Activated CD8-positive, alpha-beta T cell treated with anti-CD3 and anti-CD28 coated beads, Interleukin-2, amount 10 ng/mL, durations not matched to agents 7 days and 5 days (primary cell): ENCODE data around the gene FTL. TPM values are rescaled to one million over a fixed set of nuclear protein-coding genes. Genes with fewer than 3 reads are reported as not detected.
A peak's percentile ranks its signal among the peaks of the same experiment; 100 is the strongest.
"Not testable (repeated sequence)": the region's sequence is repeated elsewhere in the genome, so short reads cannot be mapped to it uniquely, and the experiment has no call there.

Experiments
- ATAC-seq: fragments of 150-1000 bp; cut with Tn5 transposase; one replicate; pipeline ENCODE4 v1.10.0; 2021; ENCODE audit warnings: moderate library complexity
- CTCF ChIA-PET: fragments of 350-600 bp; sonication (Branson Sonifier 250); formaldehyde crosslinking; loops from one replicate; lab custom pipeline; 2021; ENCODE audit warnings: antibody characterized with exemption; lab: Charles Lee
- POLR2A ChIA-PET: fragments of 350-600 bp; sonication (Branson Sonifier 250); formaldehyde crosslinking; loops from one replicate; lab custom pipeline; 2021; ENCODE audit warnings: antibody characterized with exemption; lab: Charles Lee
- DNase-seq: peaks from one replicate; pipeline ENCODE4 v3.0.0-alpha.2; 2020
- H3K27ac Mint-ChIP-seq: one replicate; pipeline ENCODE4 v1.8.0; 2021; ENCODE audit warnings: mild to moderate bottlenecking, mixed read lengths
- H3K27me3 Mint-ChIP-seq: one replicate; pipeline ENCODE4 v1.8.0; 2021; ENCODE audit warnings: low read depth, mixed read lengths
- H3K36me3 Mint-ChIP-seq: one replicate; pipeline ENCODE4 v1.8.0; 2021; ENCODE audit warnings: low read depth, mixed read lengths
- H3K4me1 Mint-ChIP-seq: one replicate; pipeline ENCODE4 v1.8.0; 2021; ENCODE audit warnings: low read depth, mixed read lengths
- H3K4me3 Mint-ChIP-seq: one replicate; pipeline ENCODE4 v1.8.0; 2021; ENCODE audit warnings: mild to moderate bottlenecking, mixed read lengths
- H3K9me3 Mint-ChIP-seq: one replicate; pipeline ENCODE4 v1.8.0; 2022; ENCODE audit warnings: mixed read lengths; ENCODE audit not compliant: insufficient read depth
- total RNA-seq, 2 experiments: library from RNA; stranded (reverse); gene quantifications; one replicate each; pipeline ENCODE4 v1.2.3, GENCODE V29; 2021

FTL gene
- total RNA-seq, 2 experiments from 2014 or later, result 971 to 1,027 TPM

GRCh38 chr19:48926909-48927308 lies 38.2 kb upstream of the FTL start:
- Mint-ChIP-seq H3K27ac (no peak overlapping the region), H3K36me3 (peaks cover 10% of the 10 kb centered on the region), H3K4me1 (peaks cover 3% of the 10 kb centered on the region), H3K4me3 (no peak overlapping the region), H3K9me3 (no peaks in the 10 kb centered on the region), H3K27me3 (no peaks in the 10 kb centered on the region)
- ChIA-PET POLR2A (no interaction called here), CTCF (no interaction called here)
- ATAC-seq, result no peak
- no peak for DNase-seq

- H3K36me3 Mint-ChIP-seq, H3K9me3 Mint-ChIP-seq, POLR2A ChIA-PET, H3K27me3 Mint-ChIP-seq, ATAC-seq, DNase-seq, H3K4me1 Mint-ChIP-seq, CTCF ChIA-PET, H3K4me3 Mint-ChIP-seq, H3K27ac Mint-ChIP-seq: not testable (repeated sequence)
Observed at GRCh38 chr19:48927692-48928091, 37.4 kb upstream of the FTL start.

- H3K9me3 Mint-ChIP-seq, result no peaks in the 10 kb centered on the region
- DNase-seq (no peak), ATAC-seq (no peak)
- H3K4me1 Mint-ChIP-seq, result peaks cover 8% of the 10 kb centered on the region
- H3K36me3 Mint-ChIP-seq, result peaks cover 3% of the 10 kb centered on the region
- H3K27ac Mint-ChIP-seq, result no peak overlapping the region
- ChIA-PET CTCF (no interaction called here), POLR2A (no interaction called here)
- peaks cover 3% of the 10 kb centered on the region for H3K27me3 Mint-ChIP-seq
- H3K4me3 Mint-ChIP-seq, result no peak overlapping the region
Observed at GRCh38 chr19:48928164-48929025, 36.7 kb upstream of the FTL start.

- peak; percentile 99 for ATAC-seq
- DNase-seq, result peak; percentile 92
- Mint-ChIP-seq H3K4me1 (peaks cover 14% of the 10 kb centered on the region), H3K27ac (peak within 1 kb of the TSS; percentile 73), H3K4me3 (peak within 1 kb of the TSS; percentile 79), H3K36me3 (no peaks in the 10 kb centered on the region), H3K9me3 (no peaks in the 10 kb centered on the region), H3K27me3 (peaks cover 3% of the 10 kb centered on the region)
- ChIA-PET POLR2A (interaction anchor here (0.9 to 1.5 kb wide), 5 partner anchors 21 to 59 kb away, joined by 3 to 5 read pairs (median 3); partner anchors contain the start of gene NUCB1), CTCF (interaction anchor here (1.0 to 2.1 kb wide), 6 partner anchors 10 to 145 kb away, joined by 4 to 17 read pairs (median 4); partner anchors contain the start of genes GYS1 and RUVBL2)
Observed at GRCh38 chr19:48933382-48933932, 31.7 kb upstream of the FTL start, which contains the start of gene DHDH. DHDH (plus strand) TSS chr19:48933699; CDS start chr19:48933722, 23 bp downstream.

GRCh38 chr19:48934837-48935236 lies 30.3 kb upstream of the FTL start:
- Mint-ChIP-seq H3K36me3 (no peaks in the 10 kb centered on the region), H3K9me3 (no peaks in the 10 kb centered on the region), H3K27ac (no peak overlapping the region), H3K27me3 (peaks cover 3% of the 10 kb centered on the region), H3K4me3 (no peak overlapping the region), H3K4me1 (peaks cover 14% of the 10 kb centered on the region)
- DNase-seq (no peak), ATAC-seq (no peak)
- ChIA-PET POLR2A (interaction anchor here (1.0 kb wide), 2 partner anchors 16 to 18 kb away, joined by 3 to 4 read pairs; no protein-coding TSS in a partner anchor), CTCF (no interaction called here)

- ATAC-seq (no peak), DNase-seq (no peak)
- Mint-ChIP-seq H3K4me1 (peaks cover 14% of the 10 kb centered on the region), H3K4me3 (no peak overlapping the region), H3K27me3 (peaks cover 3% of the 10 kb centered on the region), H3K36me3 (peaks cover under 1% of the 10 kb centered on the region), H3K9me3 (no peaks in the 10 kb centered on the region), H3K27ac (no peak overlapping the region)
- CTCF ChIA-PET, result no interaction called here
- POLR2A ChIA-PET, result interaction anchor here (0.9 to 1.0 kb wide), 3 partner anchors 15 to 289 kb away, joined by 3 to 4 read pairs (median 3); no protein-coding TSS in a partner anchor
Observed at GRCh38 chr19:48935864-48936263, 29.2 kb upstream of the FTL start.

- no peaks in the 10 kb centered on the region for H3K9me3 Mint-ChIP-seq
- peaks cover 10% of the 10 kb centered on the region for H3K4me1 Mint-ChIP-seq
- peaks cover 6% of the 10 kb centered on the region for H3K36me3 Mint-ChIP-seq
- DNase-seq (no peak), ATAC-seq (no peak)
- peaks cover 1% of the 10 kb centered on the region for H3K27me3 Mint-ChIP-seq
- CTCF ChIA-PET, result no interaction called here
- no peak overlapping the region for H3K4me3 Mint-ChIP-seq
- POLR2A ChIA-PET, result no interaction called here
- H3K27ac Mint-ChIP-seq, result no peak overlapping the region
Observed at GRCh38 chr19:48938256-48938655, 26.9 kb upstream of the FTL start.

- H3K9me3 Mint-ChIP-seq, result no peaks in the 10 kb centered on the region
- H3K4me3 Mint-ChIP-seq, result no peak overlapping the region
- H3K27ac Mint-ChIP-seq, result no peak overlapping the region
- CTCF ChIA-PET, result interaction anchor here (0.6 kb wide), 1 partner anchor 97 kb away, joined by 3 read pairs; no protein-coding TSS in a partner anchor
- ATAC-seq (no peak), DNase-seq (no peak)
- POLR2A ChIA-PET, result interaction anchor here (0.6 kb wide), 1 partner anchor 9 kb away, joined by 6 read pairs; no protein-coding TSS in a partner anchor
- H3K36me3 Mint-ChIP-seq, result peaks cover 6% of the 10 kb centered on the region
- no peaks in the 10 kb centered on the region for H3K27me3 Mint-ChIP-seq
- H3K4me1 Mint-ChIP-seq, result no peaks in the 10 kb centered on the region
Observed at GRCh38 chr19:48940902-48941301, 24.2 kb upstream of the FTL start.

- no peaks in the 10 kb centered on the region for H3K27me3 Mint-ChIP-seq
- CTCF ChIA-PET, result interaction anchor here (1.0 to 1.2 kb wide), 4 partner anchors 8 to 155 kb away, joined by 3 to 5 read pairs (median 3); no protein-coding TSS in a partner anchor
- POLR2A ChIA-PET, result no interaction called here
Observed at GRCh38 chr19:48943081-48943480, 22.0 kb upstream of the FTL start.

GRCh38 chr19:48945415-48945814 lies 19.7 kb upstream of the FTL start:
- POLR2A ChIA-PET, result interaction anchor here (1.2 kb wide), 1 partner anchor 69 kb away, joined by 3 read pairs; no protein-coding TSS in a partner anchor
- H3K4me3 Mint-ChIP-seq, result no peak overlapping the region
- H3K27me3 Mint-ChIP-seq, result no peaks in the 10 kb centered on the region
- H3K4me1 Mint-ChIP-seq, result no peaks in the 10 kb centered on the region
- H3K9me3 Mint-ChIP-seq, result peaks cover 8% of the 10 kb centered on the region
- no peak for DNase-seq
- ATAC-seq, result no peak
- peaks cover 11% of the 10 kb centered on the region for H3K36me3 Mint-ChIP-seq
- no peak overlapping the region for H3K27ac Mint-ChIP-seq
- CTCF ChIA-PET, result no interaction called here

More at GRCh38 chr19:48943081-48943480, 22.0 kb upstream of the FTL start:
- no peak for DNase-seq
- Mint-ChIP-seq H3K27ac (no peak overlapping the region), H3K4me3 (no peak overlapping the region), H3K9me3 (peaks cover 4% of the 10 kb centered on the region), H3K36me3 (peaks cover 6% of the 10 kb centered on the region), H3K4me1 (no peaks in the 10 kb centered on the region)
- no peak for ATAC-seq

- CTCF ChIA-PET, result interaction anchor here (0.8 kb wide), 1 partner anchor 27 kb away, joined by 3 read pairs; no protein-coding TSS in a partner anchor
- H3K4me1 Mint-ChIP-seq, result no peaks in the 10 kb centered on the region
- H3K4me3 Mint-ChIP-seq, result no peak overlapping the region
- POLR2A ChIA-PET, result interaction anchor here (1.2 kb wide), 1 partner anchor 70 kb away, joined by 3 read pairs; no protein-coding TSS in a partner anchor
- no peaks in the 10 kb centered on the region for H3K27me3 Mint-ChIP-seq
- DNase-seq (no peak), ATAC-seq (no peak)
- no peak overlapping the region for H3K27ac Mint-ChIP-seq
- H3K36me3 Mint-ChIP-seq, result peaks cover 10% of the 10 kb centered on the region
- peaks cover 8% of the 10 kb centered on the region for H3K9me3 Mint-ChIP-seq
Observed at GRCh38 chr19:48945817-48946216, 19.3 kb upstream of the FTL start.
